ENCODE results near the gene PCDHB5. TPM values are rescaled to one million over a fixed set of nuclear protein-coding genes. Genes with fewer than 3 reads are reported as not detected.
"Not testable (repeated sequence)": the region's sequence is repeated elsewhere in the genome, so short reads cannot be mapped to it uniquely, and the experiment has no call there.

The PCDHB5 gene
- total and polyA plus RNA-seq, 2 experiments from 2014 or later = 0.05 to 0.43 TPM

- H3K4me3 ChIP-seq = no peak overlapping the region
- H3K79me2 ChIP-seq (ENCODE audit: insufficient read depth) = no peaks in the 10 kb centered on the region
- H3K9me3 ChIP-seq (ENCODE audit: low read depth) = no peaks in the 10 kb centered on the region
- H3K36me3 ChIP-seq (ENCODE audit: low read depth) = no peaks in the 10 kb centered on the region
- H3F3A ChIP-seq (ENCODE audit: insufficient read depth) = no peaks in the 10 kb centered on the region
- DNase-seq = peak; percentile 23
- no peak overlapping the region for H2AFZ ChIP-seq
- TF ChIP-seq EZH2 (IDR thresholded peaks at IDR 0.05; ENCODE audit: insufficient read depth, poor library complexity, severe bottlenecking) (no peak), EZH2phosphoT487 (IDR thresholded peaks at IDR 0.05; ENCODE audit: insufficient read depth, low read depth) (no peak)
- no peak overlapping the region for H3K9ac ChIP-seq
- no peak overlapping the region for H3K4me2 ChIP-seq (ENCODE audit: unreplicated experiment)
- H3K9me2 ChIP-seq (ENCODE audit: insufficient read depth) = no peaks in the 10 kb centered on the region
- no peaks in the 10 kb centered on the region for H3K4me1 ChIP-seq (ENCODE audit: insufficient read depth)
- no peak overlapping the region for H3K27ac ChIP-seq
- in situ Hi-C loops (cut with MboI) = no loop called here
- H3K27me3 ChIP-seq (replicated peaks; ENCODE audit: insufficient read depth) = 0 out of 2 replicates have a peak, but pooled peaks cover 4% of the 10 kb centered on the region
- WGBS, 2 experiments (ENCODE audit: low coverage in 1 of 2, low lambda C conversion rate in 2 of 2, missing lambda C conversion rate in 2 of 2) = 18% methylated on average over 21 of the region's 21 CpGs
- H4K20me1 ChIP-seq (ENCODE audit: insufficient read depth) = no peaks in the 10 kb centered on the region
Measured at GRCh38 chr5:141155540-141156374, 20.8 kb downstream of the PCDHB5 start.

- H3K79me2 ChIP-seq (ENCODE audit: insufficient read depth); H3K9me3 ChIP-seq (ENCODE audit: low read depth); H3K27ac ChIP-seq; H3K4me1 ChIP-seq (ENCODE audit: insufficient read depth); H2AFZ ChIP-seq; H3K4me2 ChIP-seq (ENCODE audit: unreplicated experiment); H4K20me1 ChIP-seq (ENCODE audit: insufficient read depth); H3K27me3 ChIP-seq (replicated peaks; ENCODE audit: insufficient read depth); H3K9me2 ChIP-seq (ENCODE audit: insufficient read depth); DNase-seq; H3F3A ChIP-seq (ENCODE audit: insufficient read depth); H3K9ac ChIP-seq; H3K4me3 ChIP-seq; in situ Hi-C loops (cut with MboI); H3K36me3 ChIP-seq (ENCODE audit: low read depth): not testable (repeated sequence)
- WGBS, 2 experiments (ENCODE audit: low coverage in 1 of 2, low lambda C conversion rate in 2 of 2, missing lambda C conversion rate in 2 of 2) = 46 to 52% methylated on average over 38 of the region's 38 CpGs
Measured at GRCh38 chr5:141157356-141157755, 22.4 kb downstream of the PCDHB5 start.

- 26 to 27% methylated on average over 17 to 26 of the region's 28 CpGs for WGBS, 2 experiments (ENCODE audit: low coverage in 1 of 2, low lambda C conversion rate in 2 of 2, missing lambda C conversion rate in 2 of 2)
- in situ Hi-C loops (cut with MboI); H3K4me3 ChIP-seq; H2AFZ ChIP-seq; H3K36me3 ChIP-seq (ENCODE audit: low read depth); H3K9me2 ChIP-seq (ENCODE audit: insufficient read depth); H3K9ac ChIP-seq; H3F3A ChIP-seq (ENCODE audit: insufficient read depth); H3K79me2 ChIP-seq (ENCODE audit: insufficient read depth); H3K27ac ChIP-seq; H3K4me1 ChIP-seq (ENCODE audit: insufficient read depth); H3K27me3 ChIP-seq (replicated peaks; ENCODE audit: insufficient read depth); H3K9me3 ChIP-seq (ENCODE audit: low read depth); H4K20me1 ChIP-seq (ENCODE audit: insufficient read depth); H3K4me2 ChIP-seq (ENCODE audit: unreplicated experiment); DNase-seq: not testable (repeated sequence)
Measured at GRCh38 chr5:141157901-141158300, 22.9 kb downstream of the PCDHB5 start.

- no peak within 1 kb of the TSS for H3K27ac ChIP-seq
- H3K36me3 ChIP-seq (ENCODE audit: low read depth) = no peaks in the 10 kb centered on the region
- no peak for TF ChIP-seq EZH2 (IDR thresholded peaks at IDR 0.05; ENCODE audit: insufficient read depth, poor library complexity, severe bottlenecking)
- peak; percentile 67 for DNase-seq
- no peaks in the 10 kb centered on the region for H4K20me1 ChIP-seq (ENCODE audit: insufficient read depth)
- no peaks in the 10 kb centered on the region for H3K9me2 ChIP-seq (ENCODE audit: insufficient read depth)
- no peaks in the 10 kb centered on the region for H3K79me2 ChIP-seq (ENCODE audit: insufficient read depth)
- WGBS, 2 experiments (ENCODE audit: low coverage in 1 of 2, low lambda C conversion rate in 2 of 2, missing lambda C conversion rate in 2 of 2) = 33% methylated on average over 20 of the region's 20 CpGs
- peaks cover 13% of the 10 kb centered on the region; the same call in 1 of the 2 replicates for H3K27me3 ChIP-seq (replicated peaks; ENCODE audit: insufficient read depth)
- peak within 1 kb of the TSS; percentile 73 for H2AFZ ChIP-seq
- no peaks in the 10 kb centered on the region for H3K4me1 ChIP-seq (ENCODE audit: insufficient read depth)
- peak within 1 kb of the TSS; percentile 50 for H3K4me3 ChIP-seq
- H3K4me2 ChIP-seq (ENCODE audit: unreplicated experiment) = peak within 1 kb of the TSS; percentile 75
- H3K9ac ChIP-seq = no peak within 1 kb of the TSS
- H3F3A ChIP-seq (ENCODE audit: insufficient read depth) = no peaks in the 10 kb centered on the region
- in situ Hi-C loops (cut with MboI) = no loop called here
- H3K9me3 ChIP-seq (ENCODE audit: low read depth) = no peaks in the 10 kb centered on the region
Measured at GRCh38 chr5:141172381-141173204, 37.6 kb downstream of the PCDHB5 start, which contains the start of gene PCDHB7. TSS of gene PCDHB7 (plus strand) at chr5:141172644. CDS start at chr5:141172836, 192 bp downstream.

GRCh38 chr5:141174291-141175104, 39.5 kb downstream of the PCDHB5 start:
- in situ Hi-C loops (cut with MboI); DNase-seq; H3K79me2 ChIP-seq (ENCODE audit: insufficient read depth); H3K4me1 ChIP-seq (ENCODE audit: insufficient read depth); H4K20me1 ChIP-seq (ENCODE audit: insufficient read depth); H3K4me3 ChIP-seq; H3K9me2 ChIP-seq (ENCODE audit: insufficient read depth); H3K27ac ChIP-seq; H3K36me3 ChIP-seq (ENCODE audit: low read depth); H3K9me3 ChIP-seq (ENCODE audit: low read depth); H3K9ac ChIP-seq; H3K4me2 ChIP-seq (ENCODE audit: unreplicated experiment); H2AFZ ChIP-seq; H3F3A ChIP-seq (ENCODE audit: insufficient read depth): not testable (repeated sequence)
- H3K27me3 ChIP-seq (replicated peaks; ENCODE audit: insufficient read depth) = peaks cover 17% of the 10 kb centered on the region; the same call in 1 of the 2 replicates
- 45 to 46% methylated on average over 75 to 77 of the region's 79 CpGs for WGBS, 2 experiments (ENCODE audit: low coverage in 1 of 2, low lambda C conversion rate in 2 of 2, missing lambda C conversion rate in 2 of 2)

All from GM23248 (cell line).